ENCODE measurements around the gene PSMB2. TPM values are rescaled to one million over a fixed set of nuclear protein-coding genes. Genes with fewer than 3 reads are reported as not detected.

The PSMB2 gene
- total RNA-seq, 1 donor from 2014 or later, result 54.5 TPM

GRCh38 chr1:35680271-35680670 is 38.9 kb upstream of the PSMB2 start:
- no peaks in the 10 kb centered on the region for H3K36me3 Mint-ChIP-seq (ENCODE audit: low read depth)
- CTCF ChIA-PET, result no interaction called here

GRCh38 chr1:35675773-35676172 is 34.4 kb upstream of the PSMB2 start:
- intact Hi-C loops (cut with micrococcal nuclease), result no loop called here

More at GRCh38 chr1:35680271-35680670, 38.9 kb upstream of the PSMB2 start:
- H3K27ac Mint-ChIP-seq, result no peak overlapping the region
- POLR2A ChIA-PET, result interaction anchor here (0.8 kb wide), 1 partner anchor 61 kb away, joined by 4 read pairs; no protein-coding TSS in a partner anchor
- no peaks in the 10 kb centered on the region for H3K4me1 Mint-ChIP-seq
- H3K4me3 Mint-ChIP-seq, result no peak overlapping the region
- H3K27me3 Mint-ChIP-seq, result peaks cover 13% of the 10 kb centered on the region
- ATAC-seq (ENCODE audit: low read depth) (no peak), DNase-seq (no peak)
- intact Hi-C loops (cut with micrococcal nuclease), result no loop called here
- TF ChIP-seq, protein P1, sequence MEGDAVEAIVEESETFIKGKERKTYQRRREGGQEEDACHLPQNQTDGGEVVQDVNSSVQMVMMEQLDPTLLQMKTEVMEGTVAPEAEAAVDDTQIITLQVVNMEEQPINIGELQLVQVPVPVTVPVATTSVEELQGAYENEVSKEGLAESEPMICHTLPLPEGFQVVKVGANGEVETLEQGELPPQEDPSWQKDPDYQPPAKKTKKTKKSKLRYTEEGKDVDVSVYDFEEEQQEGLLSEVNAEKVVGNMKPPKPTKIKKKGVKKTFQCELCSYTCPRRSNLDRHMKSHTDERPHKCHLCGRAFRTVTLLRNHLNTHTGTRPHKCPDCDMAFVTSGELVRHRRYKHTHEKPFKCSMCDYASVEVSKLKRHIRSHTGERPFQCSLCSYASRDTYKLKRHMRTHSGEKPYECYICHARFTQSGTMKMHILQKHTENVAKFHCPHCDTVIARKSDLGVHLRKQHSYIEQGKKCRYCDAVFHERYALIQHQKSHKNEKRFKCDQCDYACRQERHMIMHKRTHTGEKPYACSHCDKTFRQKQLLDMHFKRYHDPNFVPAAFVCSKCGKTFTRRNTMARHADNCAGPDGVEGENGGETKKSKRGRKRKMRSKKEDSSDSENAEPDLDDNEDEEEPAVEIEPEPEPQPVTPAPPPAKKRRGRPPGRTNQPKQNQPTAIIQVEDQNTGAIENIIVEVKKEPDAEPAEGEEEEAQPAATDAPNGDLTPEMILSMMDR (IDR thresholded peaks at IDR 0.05), result no peak
- no peaks in the 10 kb centered on the region for H3K9me3 Mint-ChIP-seq

DNA sequence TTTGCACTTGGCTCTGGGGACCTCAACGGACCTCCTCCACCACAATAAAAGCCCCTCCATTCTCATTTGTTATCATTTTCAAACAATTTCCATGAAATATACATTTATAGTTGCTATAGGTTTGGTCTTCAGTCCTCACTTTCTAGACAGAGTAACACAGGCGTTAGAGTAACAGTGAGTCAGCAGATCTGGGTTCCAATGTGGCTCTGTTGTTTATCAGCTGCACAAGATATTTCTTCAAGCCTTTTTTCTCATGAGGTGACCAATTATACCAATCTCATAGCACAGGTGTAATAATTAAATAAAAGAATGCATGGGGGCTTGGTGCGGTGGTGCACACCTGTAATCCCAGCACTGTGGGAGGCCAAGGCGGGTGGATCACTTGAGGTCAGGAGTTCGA is 32.8 kb upstream of the PSMB2 start:
- H3K36me3 Mint-ChIP-seq (ENCODE audit: low read depth), result no peaks in the 10 kb centered on the region
- no peak overlapping the region for H3K27ac Mint-ChIP-seq
- TF ChIP-seq, protein P1 (IDR thresholded peaks at IDR 0.05), result no peak
- H3K4me3 Mint-ChIP-seq, result no peak overlapping the region
- ChIA-PET CTCF (no interaction called here), POLR2A (no interaction called here)
- H3K4me1 Mint-ChIP-seq, result no peaks in the 10 kb centered on the region
- H3K9me3 Mint-ChIP-seq, result no peaks in the 10 kb centered on the region
- ATAC-seq (ENCODE audit: low read depth) (no peak), DNase-seq (no peak)
- intact Hi-C loops (cut with micrococcal nuclease), result no loop called here
- H3K27me3 Mint-ChIP-seq, result peaks cover 25% of the 10 kb centered on the region

More at GRCh38 chr1:35675773-35676172, 34.4 kb upstream of the PSMB2 start:
- Mint-ChIP-seq H3K27ac (no peak overlapping the region), H3K36me3 (ENCODE audit: low read depth) (no peaks in the 10 kb centered on the region), H3K4me1 (no peaks in the 10 kb centered on the region), H3K27me3 (peaks cover 25% of the 10 kb centered on the region), H3K4me3 (no peak overlapping the region), H3K9me3 (no peaks in the 10 kb centered on the region)
- no peak for DNase-seq
- ChIA-PET CTCF (no interaction called here), POLR2A (no interaction called here)
- TF ChIP-seq, protein P1 (IDR thresholded peaks at IDR 0.05), result no peak
- no peak for ATAC-seq (ENCODE audit: low read depth)

GRCh38 chr1:35672116-35672515 is 30.8 kb upstream of the PSMB2 start:
- TF ChIP-seq, protein P1 (IDR thresholded peaks at IDR 0.05), result no peak
- POLR2A ChIA-PET, result no interaction called here
- H3K27me3 Mint-ChIP-seq, result peaks cover 25% of the 10 kb centered on the region
- no peaks in the 10 kb centered on the region for H3K4me1 Mint-ChIP-seq
- H3K9me3 Mint-ChIP-seq, result no peaks in the 10 kb centered on the region
- ATAC-seq (ENCODE audit: low read depth) (no peak), DNase-seq (no peak)
- no peak overlapping the region for H3K27ac Mint-ChIP-seq
- no peak overlapping the region for H3K4me3 Mint-ChIP-seq
- intact Hi-C loops (cut with micrococcal nuclease), result no loop called here
- no peaks in the 10 kb centered on the region for H3K36me3 Mint-ChIP-seq (ENCODE audit: low read depth)
- CTCF ChIA-PET, result no interaction called here

GRCh38 chr1:35668506-35668905 is 27.2 kb upstream of the PSMB2 start:
- DNase-seq (no peak), ATAC-seq (ENCODE audit: low read depth) (no peak)
- ChIA-PET POLR2A (no interaction called here), CTCF (no interaction called here)
- Mint-ChIP-seq H3K27me3 (peaks cover 28% of the 10 kb centered on the region), H3K4me3 (no peak overlapping the region), H3K4me1 (no peaks in the 10 kb centered on the region), H3K36me3 (ENCODE audit: low read depth) (no peaks in the 10 kb centered on the region), H3K27ac (no peak overlapping the region), H3K9me3 (no peaks in the 10 kb centered on the region)
- intact Hi-C loops (cut with micrococcal nuclease), result no loop called here
- TF ChIP-seq, protein P1 (IDR thresholded peaks at IDR 0.05), result no peak
